K562 (cell line): ENCODE data around the gene PHB1. TPM values are rescaled to one million over a fixed set of nuclear protein-coding genes. Genes with fewer than 3 reads are reported as not detected.

ENCODE experiments used
- ATAC-seq: fragments of 200-7000 bp; cut with Tn5 transposase; 3 replicates; pipeline ENCODE4 v1.9.1; 2020; ENCODE audit warnings: moderate library complexity
- BruUV-seq: library from RNA; stranded (reverse); fragments of 400-500 nt; replicated peaks from 2 replicates; lab custom pipeline; 2021; lab: Mats Ljungman, UMichigan
- CTCF ChIA-PET: fragments of 300-600 bp; formaldehyde crosslinking; extraction: SDS; loops from one replicate; lab custom pipeline; 2021; ENCODE audit warnings: low intra/inter-chr PET ratio; lab: Yijun Ruan, JAX
- POLR2A ChIA-PET: fragments of 300-600, 350-650 bp; sonication (Branson Sonifier 250); formaldehyde crosslinking; extraction: SDS; loops from one replicate; lab custom pipeline; 2021; ENCODE audit warnings: antibody characterized with exemption, inconsistent platforms; lab: Yijun Ruan, JAX
- DNase-seq, 4 experiments: peaks; one replicate each; pipeline versions ENCODE4 v3.0.0 to v3.0.0-alpha.2; 2011 to 2018; ENCODE audit warnings: low spot score in 3 of 4, mixed read lengths in 3 of 4; ENCODE audit errors: extremely low read depth in 1 of 4
- FAIRE-seq: peaks from 2 replicates; lab custom pipeline; 2011; peaks lifted over from hg19 to GRCh38; lab: Jason Lieb, UNC
- H2AFZ ChIP-seq: 2 replicates; pipeline ENCODE4 v1.6.0; 2011; ENCODE audit warnings: low read depth, low read length, control low read depth, inconsistent platforms
- H3K27ac ChIP-seq: fragments of 200-600 bp; 3 replicates; pipeline ENCODE4 v1.8.0; 2011; ENCODE audit warnings: low read depth, mild to moderate bottlenecking, control low read depth, inconsistent platforms, low read length, moderate library complexity, mixed read lengths; ENCODE audit errors: extremely low read depth
- H3K27me3 ChIP-seq, 2 experiments: fragments of 300-600 bp in 1 of 2; 2 replicates in 1 of 2; 3 replicates in 1 of 2; pipeline versions ENCODE4 v1.6.0 to v1.8.0; 2011; ENCODE audit warnings: inconsistent platforms in 2 of 2, low read length in 2 of 2, mild to moderate bottlenecking in 1 of 2, mixed read lengths in 1 of 2, moderate library complexity in 1 of 2; ENCODE audit not compliant: control insufficient read depth in 2 of 2, insufficient read depth in 2 of 2
- H3K36me3 ChIP-seq: fragments of 300-600 bp; 3 replicates; pipeline ENCODE4 v1.8.0; 2011; ENCODE audit warnings: mild to moderate bottlenecking, low read length, inconsistent platforms; ENCODE audit not compliant: control insufficient read depth, insufficient read depth
- H3K4me1 ChIP-seq, 2 experiments: fragments of 200-600 bp in 1 of 2; replicated peaks in 1 of 2; 2 replicates in 1 of 2; 3 replicates in 1 of 2; pipeline versions ENCODE4 v1.5.1 to v1.8.0; 2011; ENCODE audit warnings: inconsistent platforms in 2 of 2, low read length in 2 of 2, mild to moderate bottlenecking in 1 of 2, mixed read lengths in 1 of 2, moderate library complexity in 1 of 2; ENCODE audit not compliant: control insufficient read depth in 2 of 2, insufficient read depth in 2 of 2
- H3K4me2 ChIP-seq: 2 replicates; pipeline ENCODE4 v1.6.1; 2011; ENCODE audit warnings: low read length, control low read depth, inconsistent platforms, mixed read lengths; ENCODE audit not compliant: insufficient read depth
- H3K4me3 ChIP-seq: fragments of 200-600 bp; sonication (generic), shearing (Covaris generic); 2 replicates; pipeline ENCODE4 v1.5.1; 2016; ENCODE audit warnings: control low read depth, inconsistent platforms
- H3K79me2 ChIP-seq: fragments of 200-600 bp; 3 replicates; pipeline ENCODE4 v1.8.0; 2011; ENCODE audit warnings: low read length, inconsistent platforms; ENCODE audit not compliant: control insufficient read depth, insufficient read depth
- H3K9ac ChIP-seq, 2 experiments: 2 replicates each; pipeline versions ENCODE4 v1.6.0 to v1.6.1; 2011; ENCODE audit warnings: low read depth in 2 of 2, low read length in 2 of 2, control low read depth in 1 of 2, inconsistent platforms in 1 of 2, mild to moderate bottlenecking in 1 of 2, mixed read lengths in 1 of 2; ENCODE audit not compliant: insufficient read depth in 1 of 2
- H3K9me1 ChIP-seq: one replicate; pipeline ENCODE4 v1.6.0; 2011; ENCODE audit warnings: inconsistent platforms, mild to moderate bottlenecking, low read length, moderate library complexity; ENCODE audit not compliant: control insufficient read depth, insufficient read depth
- H3K9me3 ChIP-seq: replicated peaks from 2 replicates; pipeline ENCODE4 v1.5.1; 2011; ENCODE audit warnings: low read depth, low read length, inconsistent platforms; ENCODE audit not compliant: control insufficient read depth, insufficient read depth
- H4K20me1 ChIP-seq: replicated peaks from 2 replicates; pipeline ENCODE4 v1.6.1; 2011; ENCODE audit warnings: low read length, inconsistent platforms, mixed read lengths; ENCODE audit not compliant: control insufficient read depth, insufficient read depth
- BDP1 ChIP-seq: IDR thresholded peaks from 3 replicates; pipeline ENCODE4 v1.6.1; 2011; ENCODE audit not compliant: insufficient read length, insufficient read depth
- BMI1 ChIP-seq: fragments of 150-350 bp; IDR thresholded peaks from 2 replicates; pipeline ENCODE4 v1.6.1; 2014; ENCODE audit warnings: low read length
- CREB1 ChIP-seq, 2 experiments: sonication (generic) in 1 of 2; formaldehyde crosslinking in 1 of 2; IDR thresholded peaks; 2 replicates each; pipeline versions ENCODE4 v1.6.1 to v1.8.0; 2012 to 2022; ENCODE audit warnings: inconsistent platforms in 1 of 2, mild to moderate bottlenecking in 1 of 2, missing genetic modification reagents in 1 of 2, moderate library complexity in 1 of 2
- CTCF ChIP-seq, 3 experiments: IDR thresholded peaks in 2 of 3; conservative IDR thresholded peaks in 1 of 3; 2 replicates each; pipeline ENCODE4 v1.5.1; 2011 to 2012; ENCODE audit warnings: low read length in 3 of 3, mild to moderate bottlenecking in 3 of 3, control low read depth in 2 of 3, improper control_type of control experiment in 1 of 3, inconsistent platforms in 1 of 3, low read depth in 1 of 3, mixed read lengths in 1 of 3, moderate library complexity in 1 of 3; ENCODE audit not compliant: insufficient read depth in 2 of 3
- MLX ChIP-seq, 2 experiments: fragments of 450-650 bp in 1 of 2; sonication (generic) in 1 of 2; formaldehyde crosslinking; conservative IDR thresholded peaks; 2 replicates each; pipeline versions ENCODE4 v1.4.0 to v1.8.1; 2020 to 2022; ENCODE audit warnings: mild to moderate bottlenecking in 1 of 2, missing genetic modification reagents in 1 of 2
- RAD21 ChIP-seq, 2 experiments: fragments of 250-450 bp in 1 of 2; fragments of 450-650 bp in 1 of 2; sonication (Bioruptor Pico) in 1 of 2; formaldehyde crosslinking in 1 of 2; IDR thresholded peaks in 1 of 2; conservative IDR thresholded peaks in 1 of 2; 2 replicates each; pipeline versions ENCODE4 v1.4.0 to v1.8.0; 2020 to 2022; ENCODE audit warnings: mild to moderate bottlenecking in 2 of 2, moderate library complexity in 1 of 2
- RERE ChIP-seq: sonication (generic); formaldehyde crosslinking; IDR thresholded peaks from 2 replicates; pipeline ENCODE4 v1.8.0; 2023; ENCODE audit warnings: missing genetic modification reagents, mild to moderate bottlenecking, borderline replicate concordance
- SMARCA5 ChIP-seq: fragments of 450-650 bp; IDR thresholded peaks from 2 replicates; pipeline ENCODE4 v1.6.1; 2016
- TRIM24 ChIP-seq, 2 experiments: fragments of 450-650 bp; IDR thresholded peaks; 2 replicates each; pipeline ENCODE4 v1.6.1; 2016
- WHSC1 ChIP-seq: IDR thresholded peaks from one replicate; pipeline ENCODE4 v1.6.1; 2012; ENCODE audit warnings: low read length, control low read depth, inconsistent platforms
- ZNF143 ChIP-seq: sonication (generic); formaldehyde crosslinking; IDR thresholded peaks from 2 replicates; pipeline ENCODE4 v1.9.0; 2022; ENCODE audit warnings: mild to moderate bottlenecking, missing genetic modification reagents
- ZNF316 ChIP-seq: fragments of 450-650 bp; IDR thresholded peaks from 2 replicates; pipeline ENCODE4 v1.6.1; 2016
- ZNF431 ChIP-seq: sonication (generic); formaldehyde crosslinking; IDR thresholded peaks from 2 replicates; pipeline ENCODE4 v1.8.0; 2022; ENCODE audit warnings: mild to moderate bottlenecking, missing genetic modification reagents
- ZNF586 ChIP-seq: fragments of 450-650 bp; formaldehyde crosslinking; conservative IDR thresholded peaks from 2 replicates; pipeline ENCODE4 v1.4.0; 2020; ENCODE audit warnings: mild to moderate bottlenecking, moderate library complexity
- WGBS: fragments of 100-300 bp; shearing (Covaris generic); methylation state at CpG from one replicate; pipeline ENCODE4 v1.1.6; 2016; ENCODE audit warnings: low coverage, mixed read lengths; ENCODE audit not compliant: insufficient coverage; ENCODE audit errors: missing lambda C conversion rate; 5-methylcytosine and 5-hydroxymethylcytosine counted together
- in situ Hi-C: fragments of 300-500 bp; cut with MboI; formaldehyde crosslinking; loops from 4 replicates; pipeline ENCODE4 v1.15.0; 2018; ENCODE audit warnings: inconsistent platforms, mixed read lengths
- intact Hi-C: fragments of 100-400 bp; cut with micrococcal nuclease; formaldehyde crosslinking; loops from 2 replicates; pipeline ENCODE4 v1.14.2; 2022
- polyA plus RNA-seq, 8 experiments: library from polyadenylated mRNA; depleted of rRNA in 4 of 8; stranded (reverse) in 5 of 8; unstranded in 3 of 8; fragments of >200 nt; fragmentation: Nextera tagmentation in 2 of 8; fragmentation: Illumina TruSeq in 1 of 8; extraction: Ambion mirVana in 2 of 8; extraction: Trizol in 1 of 8; gene quantifications; 2 replicates each; pipeline versions ENCODE4 v1.2.1 to v1.2.3, GENCODE V29; 2011 to 2014; ENCODE audit warnings: inconsistent platforms in 1 of 8, missing spikeins in 1 of 8
- total RNA-seq, 7 experiments: library from RNA; depleted of rRNA in 6 of 7; stranded (reverse); fragments of >200 nt in 6 of 7; fragmentation: Illumina TruSeq in 2 of 7; extraction: Trizol in 2 of 7; gene quantifications; 2 replicates each; pipeline versions ENCODE4 v1.2.1 to v1.2.3, GENCODE V29; 2011 to 2021; ENCODE audit warnings: low replicate concordance in 1 of 7

Gene PHB1
- total and polyA plus RNA-seq, 9 of the 15 experiments (the other 6 are each of a cell fraction or from before 2014, with no cell fraction given): 191 to 818 (median 349) TPM

GRCh38 chr17:49414271-49414621 is 436 bp downstream of the PHB1 start:
- ChIA-PET POLR2A (interaction anchor here (0.6 to 1.1 kb wide), 5 partner anchors 10 to 89 kb away, joined by 3 to 6 read pairs (median 4); no protein-coding TSS in a partner anchor), CTCF (no interaction called here)
- H3K4me3 ChIP-seq: peak overlapping the region; percentile 91
- H2AFZ ChIP-seq: peak overlapping the region; percentile 92
- no peak for TF ChIP-seq WHSC1
- TF ChIP-seq CREB1 (IDR thresholded peaks at IDR 0.05): no peak
- no peak for TF ChIP-seq CREB1 (CRISPR knock-in tag; IDR thresholded peaks at IDR 0.05)
- no peak for TF ChIP-seq ZNF143
- TF ChIP-seq ZNF431: no peak
- no peak for TF ChIP-seq CTCF (IDR thresholded peaks at IDR 0.05 in 2 of 3, conservative IDR thresholded peaks at IDR 0.05 in 1 of 3; ENCODE audit: insufficient read depth in 2 of 3, low read depth in 1 of 3, low read length in 3 of 3)
- TF ChIP-seq RAD21 (CRISPR knock-in tag; conservative IDR thresholded peaks at IDR 0.05 in 1 of 2, IDR thresholded peaks at IDR 0.05 in 1 of 2): no peak
- TF ChIP-seq MLX (CRISPR knock-in tag; conservative IDR thresholded peaks at IDR 0.05): no peak
- no peak for TF ChIP-seq RERE
- no peak for TF ChIP-seq ZNF316
- no peak for TF ChIP-seq TRIM24 (IDR thresholded peaks at IDR 0.05)
- no peak for TF ChIP-seq SMARCA5
- no peak for TF ChIP-seq BDP1
- no peak for TF ChIP-seq BMI1
- TF ChIP-seq ZNF586 (CRISPR knock-in tag): no peak
- peak overlapping the region; percentile 96 for H3K4me2 ChIP-seq
- H3K79me2 ChIP-seq: peaks cover 23% of the 10 kb centered on the region
- in situ Hi-C loops: loop anchor here (5.0 kb wide), 2 partner anchors 138 to 283 kb away; no protein-coding TSS in a partner anchor
- H3K27me3 ChIP-seq: no peaks in the 10 kb centered on the region
- no peaks in the 10 kb centered on the region for H4K20me1 ChIP-seq
- peaks cover 0 to 5% of the 10 kb centered on the region in 2 experiments; a peak in 1 of 5 replicates for H3K4me1 ChIP-seq
- H3K27ac ChIP-seq: peak overlapping the region; percentile 66; the same call in 2 of the 3 replicates
- no peaks in the 10 kb centered on the region for H3K9me1 ChIP-seq
- ATAC-seq (peak; percentile 5), FAIRE-seq (no peak), DNase-seq (peak; percentile 30 to 35 (median 32))
- WGBS: 3% methylated on average over 10 of the region's 10 CpGs
- intact Hi-C loops: loop anchor here (10.0 kb wide), 1 partner anchor 281 kb away; no protein-coding TSS in a partner anchor
- H3K9ac ChIP-seq: peak overlapping the region; percentile 83 to 95
- no TSS peak for BruUV-seq
- no peaks in the 10 kb centered on the region for H3K9me3 ChIP-seq
- peaks cover 39% of the 10 kb centered on the region for H3K36me3 ChIP-seq
